Measurements from ENCODE around the gene SOX9. TPM values are rescaled to one million over a fixed set of nuclear protein-coding genes. Genes with fewer than 3 reads are reported as not detected.

The SOX9 gene
- total RNA-seq, 1 experiment from 2014 or later, result 1.3 TPM

- no CpG with 5 or more reads among the region's 3 CpGs for WGBS (ENCODE audit: extremely low coverage, insufficient read length, low lambda C conversion rate)
Observed at GRCh38 chr17:72128039-72128438, 7.2 kb downstream of the SOX9 start.

More at GRCh38 chr17:72128039-72128438, 7.2 kb downstream of the SOX9 start:
- H3T11ph ChIP-seq (ENCODE audit: low read length), result no peak overlapping the region
- no peaks in the 10 kb centered on the region for H4K20me1 ChIP-seq (ENCODE audit: control insufficient read depth, insufficient read depth, insufficient read length)
- H3K14ac ChIP-seq (ENCODE audit: insufficient read depth, low read length), result no peak overlapping the region
- H3K9ac ChIP-seq (ENCODE audit: extremely low read depth, insufficient read length, low read length), result no peak overlapping the region
- H3K4me2 ChIP-seq (ENCODE audit: insufficient read depth, insufficient read length, low read length), result no peak overlapping the region
- H3K18ac ChIP-seq (ENCODE audit: insufficient read length, low read depth, low read length), result no peak overlapping the region
- H2AFZ ChIP-seq (ENCODE audit: low read length), result no peak overlapping the region
- H3K56ac ChIP-seq (ENCODE audit: insufficient read length, low read depth, low read length), result no peak overlapping the region
- H2BK12ac ChIP-seq (ENCODE audit: insufficient read length, low read depth, low read length), result no peak overlapping the region
- no peak overlapping the region for H2BK20ac ChIP-seq (ENCODE audit: low read depth, low read length, poor library complexity, severe bottlenecking)
- H2AK5ac ChIP-seq (ENCODE audit: insufficient read length, low read length), result no peak overlapping the region
- Mint-ChIP-seq H3K4me3 (no peak overlapping the region), H3K36me3 (ENCODE audit: insufficient read depth in 1 of 3, low read depth in 3 of 3) (peaks cover 7 to 12% (median 11%) of the 10 kb centered on the region in 3 experiments), H3K4me1 (peaks cover 21 to 32% of the 10 kb centered on the region in 2 experiments), H3K27ac (no peak overlapping the region), H3K27me3 (ENCODE audit: low read depth) (peaks cover 14% of the 10 kb centered on the region), H3K9me3 (no peaks in the 10 kb centered on the region)
- H2BK5ac ChIP-seq (ENCODE audit: insufficient read length, low read length), result no peak overlapping the region
- H3K27ac ChIP-seq (ENCODE audit: insufficient read length, low read depth, low read length), result no peak overlapping the region
- no peak overlapping the region for H3K4ac ChIP-seq (ENCODE audit: low read depth, low read length)
- H2BK15ac ChIP-seq (ENCODE audit: low read depth, low read length), result no peak overlapping the region
- no peak overlapping the region for H4K5ac ChIP-seq (ENCODE audit: insufficient read length, low read depth, low read length)
- H3K23ac ChIP-seq (ENCODE audit: insufficient read length, low read depth, low read length), result no peak overlapping the region
- no peaks in the 10 kb centered on the region for H3K79me1 ChIP-seq (ENCODE audit: insufficient read depth, low read depth, low read length, poor library complexity, severe bottlenecking)
- no peak for DNase-seq
- H4K91ac ChIP-seq (ENCODE audit: insufficient read length, low read depth, low read length), result no peak overlapping the region
- H3K4me1 ChIP-seq (ENCODE audit: insufficient read depth, low read length), result peaks cover 3% of the 10 kb centered on the region
- no peaks in the 10 kb centered on the region for H3K79me2 ChIP-seq (ENCODE audit: insufficient read depth, low read length)
- H3K27me3 ChIP-seq (ENCODE audit: insufficient read depth, low read length), result peaks cover 1% of the 10 kb centered on the region; the same call in 1 of the 2 replicates
- no peaks in the 10 kb centered on the region for H3K9me3 ChIP-seq (ENCODE audit: control insufficient read depth, low read depth, low read length)
- peaks cover 6% of the 10 kb centered on the region for H3K23me2 ChIP-seq (ENCODE audit: insufficient read length, low read depth, low read length, poor library complexity, severe bottlenecking)
- no peak for TF ChIP-seq CTCF (conservative IDR thresholded peaks at IDR 0.05)
- no peak overlapping the region for H4K8ac ChIP-seq (replicated peaks; ENCODE audit: insufficient read length, low read depth, low read length)
- no peak overlapping the region for H2BK120ac ChIP-seq (ENCODE audit: low read depth, low read length, poor library complexity, severe bottlenecking)
